CD4-positive, alpha-beta memory T cell (primary cell): ENCODE data around the gene SLC9A9. TPM values are rescaled to one million over a fixed set of nuclear protein-coding genes. Genes with fewer than 3 reads are reported as not detected.

ENCODE experiments used
- CTCF ChIA-PET: fragments of 350-600 bp; sonication (Branson Sonifier 250); formaldehyde crosslinking; loops from one replicate; lab custom pipeline; 2021; ENCODE audit warnings: inconsistent platforms; ENCODE audit not compliant: partially characterized antibody; lab: Charles Lee
- POLR2A ChIA-PET: fragments of 350-600 bp; sonication (Branson Sonifier 250); formaldehyde crosslinking; loops from one replicate; lab custom pipeline; 2021; ENCODE audit not compliant: partially characterized antibody; lab: Charles Lee
- DNase-seq, 5 donors: peaks; one replicate each; pipeline versions ENCODE4 v3.0.0 to v3.0.0-alpha.2; 2020 to 2022; ENCODE audit warnings: mixed read lengths in 1 of 5
- H3K27ac ChIP-seq: one replicate; pipeline ENCODE4 v1.7.0; 2013; ENCODE audit warnings: low read depth, low read length
- H3K27me3 ChIP-seq: 2 replicates; pipeline ENCODE4 v1.7.0; 2013; ENCODE audit warnings: mild to moderate bottlenecking, low read length, moderate library complexity; ENCODE audit not compliant: insufficient read depth
- H3K36me3 ChIP-seq: 2 replicates; pipeline ENCODE4 v1.7.0; 2013; ENCODE audit warnings: mild to moderate bottlenecking, low read length, moderate library complexity; ENCODE audit not compliant: insufficient read depth
- H3K4me1 ChIP-seq: 2 replicates; pipeline ENCODE4 v1.7.0; 2013; ENCODE audit warnings: mild to moderate bottlenecking, low read length, moderate library complexity; ENCODE audit not compliant: insufficient read depth
- H3K4me3 ChIP-seq, 2 donors: one replicate each; pipeline ENCODE4 v1.7.0; 2013; ENCODE audit warnings: low read length in 2 of 2, mild to moderate bottlenecking in 1 of 2
- H3K9me3 ChIP-seq, 2 donors: one replicate each; pipeline ENCODE4 v1.7.0; 2013; ENCODE audit warnings: low read length in 2 of 2, control low read depth in 1 of 2; ENCODE audit not compliant: control insufficient read depth in 1 of 2
- H3K27ac Mint-ChIP-seq, 7 donors: one replicate each; pipeline ENCODE4 v1.8.0; 2020 to 2021; ENCODE audit warnings: mixed read lengths in 7 of 7, mild to moderate bottlenecking in 6 of 7, inconsistent platforms in 3 of 7, moderate library complexity in 3 of 7
- H3K27me3 Mint-ChIP-seq, 2 donors: one replicate each; pipeline ENCODE4 v1.8.0; 2020 to 2021; ENCODE audit warnings: mixed read lengths in 2 of 2
- H3K36me3 Mint-ChIP-seq, 2 donors: one replicate each; pipeline ENCODE4 v1.8.0; 2020 to 2021; ENCODE audit warnings: mixed read lengths in 2 of 2, inconsistent platforms in 1 of 2, mild to moderate bottlenecking in 1 of 2
- H3K4me1 Mint-ChIP-seq, 4 donors: one replicate each; pipeline ENCODE4 v1.8.0; 2020 to 2021; ENCODE audit warnings: mixed read lengths in 4 of 4, mild to moderate bottlenecking in 1 of 4
- H3K4me3 Mint-ChIP-seq, 8 donors: one replicate each; pipeline ENCODE4 v1.8.0; 2020 to 2021; ENCODE audit warnings: mixed read lengths in 8 of 8, mild to moderate bottlenecking in 7 of 8, moderate library complexity in 6 of 8, inconsistent platforms in 3 of 8
- H3K9me3 Mint-ChIP-seq, 8 donors: one replicate each; pipeline ENCODE4 v1.8.0; 2020 to 2021; ENCODE audit warnings: mixed read lengths in 8 of 8, mild to moderate bottlenecking in 5 of 8, inconsistent platforms in 3 of 8, moderate library complexity in 1 of 8
- intact Hi-C: fragments of 100-400 bp; cut with micrococcal nuclease; formaldehyde crosslinking; loops from one replicate; pipeline ENCODE4 v1.15.1; 2023
- polyA plus RNA-seq, 2 donors: library from polyadenylated mRNA; unstranded; fragments of 300-500 nt; fragmentation: Illumina TruSeq; gene quantifications; one replicate each; pipeline ENCODE4 v1.2.3, GENCODE V29; 2021
- total RNA-seq, 2 experiments: library from RNA; stranded (reverse); gene quantifications; one replicate each; pipeline ENCODE4 v1.2.3, GENCODE V29; 2021

Gene SLC9A9
- total and polyA plus RNA-seq, 4 experiments from 2014 or later, result 30.8 to 35.5 (median 34.4) TPM

DNA sequence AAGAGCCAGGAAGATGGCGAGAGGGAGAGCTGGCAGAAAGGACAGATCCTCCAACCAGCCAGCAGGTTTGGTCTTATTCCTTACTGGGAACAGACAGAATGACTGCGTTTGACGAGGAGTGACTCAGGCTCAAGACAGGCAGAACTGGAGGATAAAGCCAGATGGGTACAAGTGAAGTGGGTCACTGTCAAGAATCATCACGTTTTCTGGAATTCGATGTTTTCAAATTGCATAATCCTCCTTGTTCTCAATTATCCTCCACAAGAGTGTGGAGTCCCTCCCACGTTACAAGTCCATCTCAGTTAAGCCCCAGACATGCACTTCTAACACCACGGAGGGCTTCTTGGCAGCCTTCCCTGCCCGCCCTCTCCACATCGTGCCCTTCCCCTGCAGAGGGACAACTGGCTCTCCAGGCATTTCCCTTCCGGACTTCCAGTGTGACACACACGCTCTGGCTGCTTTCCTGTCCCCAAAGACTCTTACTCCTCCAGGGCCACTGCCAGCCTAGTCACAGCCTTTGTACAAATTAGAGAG, 545.6 kb downstream of the SLC9A9 start:
- H3K4me3 ChIP-seq, result no peak overlapping the region
- H3K4me1 ChIP-seq, result no peaks in the 10 kb centered on the region
- CTCF ChIA-PET, result no interaction called here
- peaks cover 0 to 5% (median 0%) of the 10 kb centered on the region in 4 donors for H3K4me1 Mint-ChIP-seq
- peaks cover 0 to 2% (median 0%) of the 10 kb centered on the region in 8 donors for H3K9me3 Mint-ChIP-seq
- H3K36me3 Mint-ChIP-seq, result no peaks in the 10 kb centered on the region
- peak overlapping the region in 1 of 7 donors; percentile 7 for H3K27ac Mint-ChIP-seq
- intact Hi-C loops, result no loop called here
- no peak overlapping the region for H3K27ac ChIP-seq
- no peaks in the 10 kb centered on the region for H3K36me3 ChIP-seq
- H3K27me3 Mint-ChIP-seq, result no peaks in the 10 kb centered on the region
- no peaks in the 10 kb centered on the region for H3K9me3 ChIP-seq
- POLR2A ChIA-PET, result no interaction called here
- no peak for DNase-seq
- no peak overlapping the region for H3K4me3 Mint-ChIP-seq
- H3K27me3 ChIP-seq, result no peaks in the 10 kb centered on the region

DNA sequence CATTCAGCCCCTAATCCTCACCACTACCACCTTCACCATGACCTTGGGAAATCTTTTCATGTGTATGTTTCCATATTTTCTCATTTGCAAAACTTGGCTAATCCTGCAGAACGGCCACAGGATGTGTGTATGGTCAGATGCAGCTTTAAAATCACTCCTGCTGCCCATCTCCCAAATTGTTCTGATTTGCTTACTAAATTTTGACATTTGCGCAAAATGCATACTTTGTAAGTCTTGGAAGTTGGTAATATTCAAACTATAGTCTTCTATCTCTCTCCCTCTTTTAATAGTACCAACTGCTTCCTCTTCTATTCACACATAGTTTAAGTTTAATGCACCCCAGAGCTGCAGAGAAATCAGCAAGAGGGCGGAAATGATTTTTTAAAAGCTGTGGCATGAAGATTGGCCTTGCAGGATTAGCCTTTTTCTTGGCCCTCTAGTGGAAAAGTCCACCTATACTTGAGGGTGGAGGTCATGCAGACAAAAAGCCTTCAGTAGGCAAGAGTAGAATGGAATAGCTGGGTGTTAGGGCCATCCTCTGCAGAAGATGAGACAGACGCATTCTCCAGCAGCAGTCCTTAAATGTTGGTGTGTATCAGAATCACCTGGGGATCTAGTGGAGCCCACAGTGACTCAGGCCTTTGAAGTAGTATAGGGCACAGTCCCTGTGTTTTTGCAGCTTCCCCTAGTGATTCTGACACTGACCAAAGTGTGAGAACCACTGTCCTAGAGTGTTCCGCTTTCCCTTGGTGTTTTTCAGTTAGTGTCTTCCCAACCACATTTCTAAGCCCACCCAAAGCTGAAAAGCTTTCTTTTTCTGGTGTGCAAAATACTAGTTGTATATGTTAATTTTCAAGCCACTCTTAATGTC, 547.0 kb downstream of the SLC9A9 start:
- Mint-ChIP-seq H3K4me1 (peaks cover 0 to 8% (median 0%) of the 10 kb centered on the region in 4 donors), H3K9me3 (no peaks in the 10 kb centered on the region), H3K4me3 (no peak overlapping the region), H3K36me3 (no peaks in the 10 kb centered on the region), H3K27me3 (no peaks in the 10 kb centered on the region), H3K27ac (no peak overlapping the region)
- H3K9me3 ChIP-seq, result no peaks in the 10 kb centered on the region
- H3K27me3 ChIP-seq, result no peaks in the 10 kb centered on the region
- no peak overlapping the region for H3K27ac ChIP-seq
- ChIA-PET POLR2A (no interaction called here), CTCF (no interaction called here)
- no peaks in the 10 kb centered on the region for H3K4me1 ChIP-seq
- no peak for DNase-seq
- no peak overlapping the region for H3K4me3 ChIP-seq
- no peaks in the 10 kb centered on the region for H3K36me3 ChIP-seq
- intact Hi-C loops, result loop anchor here (1.0 kb wide), 1 partner anchor 180 kb away; no protein-coding TSS in a partner anchor

DNA sequence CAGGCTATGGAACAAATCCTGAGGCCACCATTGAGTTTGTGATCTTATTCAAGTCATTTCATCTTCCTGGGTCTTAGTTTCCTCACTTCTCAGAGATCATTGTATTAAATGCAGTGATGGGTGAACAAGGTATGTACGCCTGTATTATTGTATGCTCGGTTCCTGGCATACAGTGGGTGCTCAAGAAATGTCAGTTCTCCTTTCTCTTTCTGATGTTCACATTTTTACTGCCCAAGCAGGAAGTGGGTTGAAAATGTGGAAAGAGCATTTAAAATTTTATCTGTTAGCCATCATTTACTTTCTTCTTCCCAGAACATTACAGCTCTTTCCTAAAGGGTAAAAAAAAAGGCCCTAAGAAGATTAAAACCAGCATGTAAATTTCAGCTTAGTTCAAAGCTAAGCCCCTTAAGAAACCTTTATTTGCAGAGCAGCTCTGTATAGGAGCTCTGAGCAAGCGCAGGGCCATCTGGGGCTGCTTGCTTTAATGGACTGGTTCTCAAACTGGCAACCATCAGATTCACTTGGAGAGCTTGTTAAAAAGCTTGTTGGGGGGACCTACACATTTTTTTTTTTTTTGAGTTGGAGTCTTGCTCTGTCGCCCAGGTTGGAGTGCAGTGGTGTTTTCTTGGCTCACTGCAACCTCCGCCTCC, 549.3 kb downstream of the SLC9A9 start:
- no peak for DNase-seq
- H3K4me3 ChIP-seq, result no peak overlapping the region
- H3K4me1 ChIP-seq, result no peaks in the 10 kb centered on the region
- H3K27ac ChIP-seq, result no peak overlapping the region
- Mint-ChIP-seq H3K4me3 (no peak overlapping the region), H3K4me1 (peaks cover 0 to 19% (median 4%) of the 10 kb centered on the region in 4 donors), H3K36me3 (no peaks in the 10 kb centered on the region), H3K27ac (peak overlapping the region in 1 of 7 donors; percentile 38), H3K27me3 (no peaks in the 10 kb centered on the region), H3K9me3 (no peaks in the 10 kb centered on the region)
- no peaks in the 10 kb centered on the region for H3K9me3 ChIP-seq
- POLR2A ChIA-PET, result no interaction called here
- CTCF ChIA-PET, result interaction anchor here (1.1 kb wide), 1 partner anchor 9 kb away, joined by 3 read pairs; no protein-coding TSS in a partner anchor
- H3K36me3 ChIP-seq, result no peaks in the 10 kb centered on the region
- intact Hi-C loops, result no loop called here
- H3K27me3 ChIP-seq, result no peaks in the 10 kb centered on the region

GRCh38 chr3:143298380-143298779, 549.9 kb downstream of the SLC9A9 start:
- H3K27me3 Mint-ChIP-seq, result no peaks in the 10 kb centered on the region
- H3K36me3 Mint-ChIP-seq, result no peaks in the 10 kb centered on the region
- intact Hi-C loops, result no loop called here
- H3K9me3 Mint-ChIP-seq, result no peaks in the 10 kb centered on the region
- no peaks in the 10 kb centered on the region for H3K36me3 ChIP-seq
- ChIA-PET POLR2A (no interaction called here), CTCF (no interaction called here)
- H3K9me3 ChIP-seq, result no peaks in the 10 kb centered on the region
- no peak for DNase-seq
- H3K27ac Mint-ChIP-seq, result no peak overlapping the region
- H3K27me3 ChIP-seq, result no peaks in the 10 kb centered on the region
- H3K4me3 ChIP-seq, result no peak overlapping the region
- H3K4me3 Mint-ChIP-seq, result no peak overlapping the region
- no peaks in the 10 kb centered on the region for H3K4me1 ChIP-seq
- H3K27ac ChIP-seq, result no peak overlapping the region
- H3K4me1 Mint-ChIP-seq, result peaks cover 0 to 19% (median 4%) of the 10 kb centered on the region in 4 donors

- Histone ChIP-seq H3K9me3 (no peaks in the 10 kb centered on the region), H3K36me3 (no peaks in the 10 kb centered on the region), H3K27ac (no peak overlapping the region), H3K4me3 (no peak overlapping the region), H3K27me3 (no peaks in the 10 kb centered on the region), H3K4me1 (no peaks in the 10 kb centered on the region)
- intact Hi-C loops, result no loop called here
- POLR2A ChIA-PET, result no interaction called here
- Mint-ChIP-seq H3K27me3 (no peaks in the 10 kb centered on the region), H3K4me1 (peaks cover 0 to 19% (median 4%) of the 10 kb centered on the region in 4 donors), H3K36me3 (no peaks in the 10 kb centered on the region), H3K4me3 (no peak overlapping the region), H3K9me3 (no peaks in the 10 kb centered on the region), H3K27ac (peak overlapping the region in 3 of 7 donors; percentile 1 to 49 (median 46))
- CTCF ChIA-PET, result interaction anchor here (1.5 kb wide), 1 partner anchor 138 kb away, joined by 4 read pairs; no protein-coding TSS in a partner anchor
- no peak for DNase-seq
Measured at GRCh38 chr3:143295201-143296080, 552.8 kb downstream of the SLC9A9 start.

- no peaks in the 10 kb centered on the region for H3K36me3 Mint-ChIP-seq
- H3K27ac ChIP-seq, result no peak overlapping the region
- no peaks in the 10 kb centered on the region for H3K27me3 Mint-ChIP-seq
- H3K27ac Mint-ChIP-seq, result peak overlapping the region in 1 of 7 donors; percentile 38
- H3K4me3 ChIP-seq, result no peak overlapping the region
- no peaks in the 10 kb centered on the region for H3K9me3 ChIP-seq
- POLR2A ChIA-PET, result no interaction called here
- H3K4me3 Mint-ChIP-seq, result no peak overlapping the region
- intact Hi-C loops, result no loop called here
- peaks cover 0 to 19% (median 5%) of the 10 kb centered on the region in 4 donors for H3K4me1 Mint-ChIP-seq
- H3K9me3 Mint-ChIP-seq, result no peaks in the 10 kb centered on the region
- no peaks in the 10 kb centered on the region for H3K36me3 ChIP-seq
- peak in 1 of 5 donors; percentile 1 for DNase-seq
- no peaks in the 10 kb centered on the region for H3K27me3 ChIP-seq
- H3K4me1 ChIP-seq, result no peaks in the 10 kb centered on the region
- CTCF ChIA-PET, result no interaction called here
Measured at GRCh38 chr3:143294188-143294587, 554.1 kb downstream of the SLC9A9 start.
